HG03066 (cell line): ENCODE results near the gene RDH8.

Source experiments
- ATAC-seq: cut with Tn5 transposase; IDR thresholded peaks from one replicate; pipeline ENCODE4 v1.9.1; 2021; ENCODE audit warnings: low read depth; ENCODE audit not compliant: unreplicated experiment

The RDH8 gene

GRCh38 chr19:10013316-10013715 is at the start of gene RDH8:
Gene RDH8 (plus strand): TSS chr19:10013483. CDS start chr19:10013498, 15 bp downstream.
- no peak for ATAC-seq

GRCh38 chr19:9966024-9966423 is 47.3 kb upstream of the RDH8 start:
- no peak for ATAC-seq

GRCh38 chr19:9966448-9966847 is 46.8 kb upstream of the RDH8 start:
- ATAC-seq = no peak

- ATAC-seq = no peak
Measured at GRCh38 chr19:9967326-9967725, 46.0 kb upstream of the RDH8 start.

DNA sequence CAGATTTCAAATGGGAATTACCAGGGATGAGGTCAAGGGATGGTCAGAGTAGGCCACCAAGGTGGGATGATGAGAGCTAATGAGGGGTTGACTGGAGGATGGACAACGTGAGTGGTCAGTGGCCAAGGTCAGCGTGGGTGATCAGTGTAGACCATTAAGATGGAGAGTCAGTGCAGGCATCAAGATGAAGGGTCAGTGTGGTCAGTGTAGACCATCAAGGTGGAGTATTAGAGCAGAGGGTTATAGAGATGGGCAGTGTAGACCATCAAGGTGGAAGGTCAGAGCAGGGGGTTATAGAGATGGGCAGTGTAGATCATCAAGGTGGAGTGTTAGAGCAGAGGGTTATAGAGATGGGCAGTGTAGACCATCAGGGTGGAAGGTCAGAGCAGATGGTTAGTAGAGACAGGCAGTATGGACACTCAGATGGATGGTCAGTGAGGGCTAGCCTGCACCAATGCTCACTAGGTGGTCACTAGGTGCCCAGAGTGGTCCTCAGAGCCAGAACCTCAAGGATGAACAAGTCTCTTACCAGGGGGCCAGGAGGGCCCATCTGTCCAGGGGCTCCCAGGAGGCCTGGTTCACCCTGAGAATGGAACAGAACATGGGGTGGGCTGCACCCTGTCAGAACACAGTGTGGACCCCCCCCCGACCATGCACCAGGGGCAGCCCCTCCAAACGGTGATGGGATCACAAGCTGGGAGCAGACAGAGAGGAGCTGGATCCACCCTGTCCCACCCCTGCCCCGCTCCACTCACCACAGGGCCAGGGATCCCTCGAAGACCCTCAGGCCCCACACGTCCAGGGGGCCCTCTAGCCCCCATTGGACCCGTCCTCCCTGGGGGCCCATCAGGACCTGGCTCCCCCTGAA is 44.2 kb upstream of the RDH8 start:
- no peak for ATAC-seq

GRCh38 chr19:9969688-9969975 is 43.7 kb upstream of the RDH8 start:
- ATAC-seq = no peak

DNA sequence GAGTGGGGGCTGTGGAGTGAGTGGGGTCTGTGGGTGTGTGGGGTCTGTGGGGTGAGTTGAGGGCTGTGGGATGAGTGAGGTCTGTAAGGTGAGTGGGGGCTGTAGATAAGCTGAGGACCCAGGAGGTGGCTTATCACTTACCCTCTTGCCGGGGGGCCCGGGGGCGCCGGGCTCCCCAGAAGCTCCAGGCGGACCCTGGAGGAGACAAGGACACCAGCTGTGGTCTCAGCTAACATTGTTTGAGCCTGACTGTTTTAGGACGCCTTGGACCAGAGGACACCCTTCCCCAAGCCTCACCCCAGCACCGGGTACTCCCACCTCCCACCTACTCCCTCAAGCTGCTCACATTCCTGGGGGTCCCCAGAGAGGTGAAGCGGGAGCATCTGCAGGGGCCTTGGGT is 42.8 kb upstream of the RDH8 start:
- ATAC-seq = no peak

- ATAC-seq = no peak
Measured at GRCh38 chr19:9971166-9971897, 42.0 kb upstream of the RDH8 start.

DNA sequence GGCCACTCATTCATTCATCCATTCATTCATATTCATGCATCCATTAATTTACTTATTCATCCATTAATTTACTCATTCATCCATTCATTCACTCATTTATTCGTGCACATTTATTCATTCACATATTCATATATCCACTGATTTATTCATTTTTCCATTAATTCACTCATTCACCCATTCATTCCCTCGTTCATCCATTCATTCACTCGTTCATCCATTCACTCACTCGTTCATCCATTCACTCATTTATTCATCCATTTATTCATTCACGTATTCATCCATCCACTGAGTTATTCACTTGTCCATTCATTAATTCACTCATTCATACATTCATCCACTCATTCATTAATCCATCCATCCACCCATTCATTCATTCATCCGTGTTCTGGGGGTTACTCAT is 41.2 kb upstream of the RDH8 start:
- ATAC-seq = no peak

- ATAC-seq = no peak
Measured at GRCh38 chr19:9981406-9982260, 31.6 kb upstream of the RDH8 start.

- ATAC-seq = no peak
Measured at GRCh38 chr19:9986787-9987281, 26.4 kb upstream of the RDH8 start.

GRCh38 chr19:9989504-9989903 is 23.8 kb upstream of the RDH8 start:
- ATAC-seq = no peak

GRCh38 chr19:9991425-9992191 is 21.7 kb upstream of the RDH8 start:
- ATAC-seq = no peak

- ATAC-seq = no peak
Measured at GRCh38 chr19:9995084-9995483, 18.2 kb upstream of the RDH8 start.

GRCh38 chr19:9995999-9996398 is 17.3 kb upstream of the RDH8 start:
- ATAC-seq = no peak

DNA sequence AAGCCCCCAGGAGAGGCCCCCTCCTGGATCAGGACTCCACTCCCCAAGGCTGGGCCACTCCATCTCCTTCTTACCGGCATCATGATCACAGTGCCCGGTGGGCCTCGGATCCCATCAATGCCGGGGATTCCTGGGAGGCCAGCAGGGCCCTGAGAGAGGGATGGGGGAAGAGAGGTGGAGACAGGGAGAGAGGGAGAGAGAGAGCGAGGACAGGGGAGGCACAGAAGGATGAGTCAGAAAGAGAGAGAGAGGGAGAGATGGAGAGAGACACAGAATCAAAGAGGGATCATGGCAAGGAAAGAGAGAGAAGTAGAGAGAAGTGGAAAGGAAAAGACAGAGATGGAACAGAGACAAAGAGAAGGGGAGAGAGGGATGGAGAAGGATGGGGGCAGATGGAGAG is 16.7 kb upstream of the RDH8 start:
- no peak for ATAC-seq

- ATAC-seq = no peak
Measured at GRCh38 chr19:10000171-10000826, 13.0 kb upstream of the RDH8 start.

DNA sequence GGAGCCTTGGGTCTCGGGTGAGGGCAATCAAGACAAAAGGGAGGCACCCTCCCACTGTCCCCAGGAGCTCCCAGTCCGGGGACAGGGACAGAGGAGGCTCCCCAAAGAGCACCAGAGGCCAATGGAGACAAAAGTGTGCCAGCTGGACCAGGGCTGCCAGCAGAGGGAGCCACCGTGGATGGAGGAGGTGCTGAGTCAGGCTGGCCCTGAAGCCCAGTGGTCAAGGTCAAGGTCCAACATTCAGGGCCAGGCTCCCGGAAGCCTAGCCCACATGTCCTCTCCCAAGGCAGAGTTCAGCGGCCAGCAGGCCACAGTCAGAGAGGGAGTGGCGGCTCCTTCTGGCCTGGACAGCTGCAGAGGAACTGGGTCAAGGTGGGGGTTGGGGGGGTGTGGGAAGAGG is 11.4 kb upstream of the RDH8 start:
- no peak for ATAC-seq

GRCh38 chr19:10003271-10003670 is 10.0 kb upstream of the RDH8 start:
- no peak for ATAC-seq

- ATAC-seq = no peak
Measured at GRCh38 chr19:10004617-10005016, 8.7 kb upstream of the RDH8 start.
